Tibial nerve (tissue), 3 donors: ENCODE measurements around the gene CALU.

Experiments used
- POLR2A ChIP-seq, 2 donors: fragments of 450-650 bp; IDR thresholded peaks; one replicate each; pipeline ENCODE4 v1.6.1; 2017; ENCODE audit warnings: antibody characterized with exemption in 2 of 2, mild to moderate bottlenecking in 2 of 2, moderate library complexity in 2 of 2
- TF ChIP-seq, protein P1 (sequence below), 5 experiments: fragments of 200-600 bp in 3 of 5; fragments of 450-650 bp in 2 of 5; sonication (generic) in 3 of 5; IDR thresholded peaks; one replicate each; pipeline ENCODE4 v1.5.1; 2016 to 2019; ENCODE audit warnings: antibody characterized with exemption in 5 of 5, mild to moderate bottlenecking in 3 of 5, moderate library complexity in 2 of 5

DNA sequence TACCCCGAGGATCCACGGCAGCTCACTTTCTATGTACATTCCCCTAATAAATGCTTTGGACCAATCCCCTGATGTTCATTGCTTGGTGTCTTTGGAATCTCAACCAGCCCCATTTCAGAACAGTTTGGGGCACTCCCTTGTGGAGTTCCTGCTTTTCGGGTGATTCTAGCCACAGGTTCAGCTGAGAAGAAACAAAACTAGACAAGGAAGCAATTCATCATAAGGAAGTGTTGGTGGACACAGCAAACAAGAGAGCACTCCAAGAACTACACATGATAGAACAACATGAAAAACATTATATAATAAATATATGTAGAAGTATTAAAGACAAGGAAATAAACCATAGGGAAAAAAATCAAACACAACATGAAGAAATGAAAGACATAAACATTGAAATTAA lies 46.6 kb downstream of the CALU start:
- TF ChIP-seq, protein P1, sequence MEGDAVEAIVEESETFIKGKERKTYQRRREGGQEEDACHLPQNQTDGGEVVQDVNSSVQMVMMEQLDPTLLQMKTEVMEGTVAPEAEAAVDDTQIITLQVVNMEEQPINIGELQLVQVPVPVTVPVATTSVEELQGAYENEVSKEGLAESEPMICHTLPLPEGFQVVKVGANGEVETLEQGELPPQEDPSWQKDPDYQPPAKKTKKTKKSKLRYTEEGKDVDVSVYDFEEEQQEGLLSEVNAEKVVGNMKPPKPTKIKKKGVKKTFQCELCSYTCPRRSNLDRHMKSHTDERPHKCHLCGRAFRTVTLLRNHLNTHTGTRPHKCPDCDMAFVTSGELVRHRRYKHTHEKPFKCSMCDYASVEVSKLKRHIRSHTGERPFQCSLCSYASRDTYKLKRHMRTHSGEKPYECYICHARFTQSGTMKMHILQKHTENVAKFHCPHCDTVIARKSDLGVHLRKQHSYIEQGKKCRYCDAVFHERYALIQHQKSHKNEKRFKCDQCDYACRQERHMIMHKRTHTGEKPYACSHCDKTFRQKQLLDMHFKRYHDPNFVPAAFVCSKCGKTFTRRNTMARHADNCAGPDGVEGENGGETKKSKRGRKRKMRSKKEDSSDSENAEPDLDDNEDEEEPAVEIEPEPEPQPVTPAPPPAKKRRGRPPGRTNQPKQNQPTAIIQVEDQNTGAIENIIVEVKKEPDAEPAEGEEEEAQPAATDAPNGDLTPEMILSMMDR (IDR thresholded peaks at IDR 0.05) = no peak
- no peak for TF ChIP-seq POLR2A (IDR thresholded peaks at IDR 0.05)
